Sciatic nerve (tissue), 2 donors: Measurements from ENCODE around the gene CDH13. TPM values are rescaled to one million over a fixed set of nuclear protein-coding genes. Genes with fewer than 3 reads are reported as not detected.

Experiments used
- ATAC-seq: fragments of 200-7000 bp; cut with Tn5 transposase; one replicate; pipeline ENCODE4 v1.9.1; 2020; ENCODE audit warnings: mild to moderate bottlenecking, moderate library complexity
- DNase-seq: peaks from one replicate; pipeline ENCODE4 v3.0.0-alpha.2; 2020; ENCODE audit warnings: low spot score
- intact Hi-C: fragments of 100-400 bp; cut with DNase I; formaldehyde crosslinking; loops from one replicate; pipeline ENCODE4 v1.14.2; 2022
- total RNA-seq: library from RNA; stranded (reverse); fragmentation: NEBNext Ultra II Directional; extraction: Animal tissue kit (Norgen Biotek cat#: 25700); gene quantifications from one replicate; pipeline ENCODE4 v1.2.1, GENCODE V29; 2021
- donor health status: DM: no; HTN: no; CAD: no.
- donor health status: DM: no; HTN: no; CAD: no.

CDH13 gene
- total RNA-seq, 1 donor from 2014 or later = 7.5 TPM

DNA sequence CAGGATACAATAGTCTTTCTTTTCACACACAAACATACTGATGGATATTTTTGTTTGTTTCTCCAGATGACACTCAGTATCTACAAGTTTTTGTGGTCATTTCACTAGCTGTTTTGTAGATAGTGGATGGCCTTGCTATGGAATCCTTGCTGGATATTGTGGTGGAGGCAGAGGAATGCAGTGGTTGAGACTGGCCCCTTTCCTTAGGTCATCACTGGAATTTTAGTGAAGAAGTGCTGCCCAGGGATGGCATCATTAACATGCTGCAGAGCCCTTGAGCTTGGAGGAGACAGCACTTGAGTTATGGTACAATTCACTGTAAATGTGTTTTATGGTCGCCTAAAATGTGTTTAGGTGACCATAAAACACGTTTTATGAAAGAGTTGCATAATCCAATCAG is 725.1 kb downstream of the CDH13 start:
- ATAC-seq (no peak), DNase-seq (no peak)
- intact Hi-C loops = no loop called here

DNA sequence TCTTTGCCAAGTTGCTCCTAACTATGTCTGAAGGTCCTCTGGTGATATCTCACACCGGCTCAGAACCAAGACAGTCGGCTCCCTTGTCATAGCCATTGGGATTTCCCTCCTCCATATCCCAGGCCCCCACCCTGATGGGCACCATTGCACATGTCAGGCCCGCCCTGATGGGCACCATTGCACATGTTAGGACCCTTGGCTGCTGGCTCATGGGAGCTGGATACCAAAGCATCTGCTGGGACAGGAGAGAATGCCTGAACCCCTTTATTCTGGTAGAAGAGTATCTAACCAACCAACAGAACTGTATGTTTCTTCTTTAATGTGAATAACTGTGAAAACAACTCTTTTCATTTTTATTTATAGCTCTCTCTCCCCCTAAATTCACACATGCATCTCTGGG is 726.5 kb downstream of the CDH13 start:
- DNase-seq = no peak
- intact Hi-C loops = no loop called here
- ATAC-seq = no peak

GRCh38 chr16:83354015-83354414 is 727.2 kb downstream of the CDH13 start:
- DNase-seq (no peak), ATAC-seq (no peak)
- intact Hi-C loops = no loop called here

DNA sequence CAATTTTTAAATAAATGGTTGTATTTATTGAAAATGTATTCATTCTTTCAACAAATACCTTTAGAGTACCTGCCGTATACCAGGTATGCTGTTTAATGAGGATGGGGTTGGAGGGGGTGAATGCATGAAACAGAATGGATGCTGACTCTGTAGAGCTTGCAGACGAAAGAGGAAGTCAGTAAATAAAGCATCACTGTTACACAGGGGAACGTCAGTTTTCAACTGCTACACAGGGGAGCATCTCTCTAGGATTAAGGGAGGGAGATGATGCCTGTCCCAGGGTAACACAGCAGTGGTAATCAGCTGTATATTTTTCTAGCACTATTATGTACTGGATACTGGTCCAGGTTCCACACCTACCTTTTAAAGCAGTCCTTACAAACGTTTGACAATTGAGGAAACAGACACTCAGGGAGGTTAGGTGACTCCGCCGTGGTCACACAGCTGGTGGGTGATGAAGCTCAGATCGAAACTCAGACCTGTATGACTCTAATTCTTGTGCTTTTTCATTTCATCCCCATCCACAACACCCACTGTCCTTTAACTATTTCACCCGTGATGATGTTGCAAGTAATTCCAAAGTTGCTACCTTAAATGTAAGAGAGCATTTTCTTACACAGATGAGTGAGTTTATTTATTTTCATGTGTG is 728.9 kb downstream of the CDH13 start:
- intact Hi-C loops = no loop called here
- DNase-seq (no peak), ATAC-seq (no peak)

DNA sequence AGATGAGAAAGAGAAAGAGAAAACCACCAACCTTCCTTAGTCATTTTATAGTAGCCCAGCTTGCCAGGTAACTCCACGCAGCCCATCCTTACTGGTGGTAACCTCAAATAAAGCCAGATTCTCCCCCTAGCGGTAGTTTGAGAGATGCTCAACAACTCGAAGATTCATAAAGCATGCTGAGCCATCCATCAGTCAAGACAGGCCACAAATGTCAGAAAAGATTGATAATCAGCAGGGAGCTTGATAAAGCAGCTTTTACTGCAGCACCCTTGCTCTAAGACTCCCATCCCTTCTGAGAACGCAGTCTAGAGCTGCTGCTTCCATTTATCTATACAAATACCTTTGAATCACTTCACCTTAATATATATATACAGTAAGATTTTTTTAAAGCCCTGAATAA is 729.5 kb downstream of the CDH13 start:
- intact Hi-C loops = no loop called here
- ATAC-seq = no peak
- DNase-seq = no peak

GRCh38 chr16:83356986-83357385 is 730.2 kb downstream of the CDH13 start:
- intact Hi-C loops = no loop called here
- ATAC-seq (no peak), DNase-seq (no peak)

DNA sequence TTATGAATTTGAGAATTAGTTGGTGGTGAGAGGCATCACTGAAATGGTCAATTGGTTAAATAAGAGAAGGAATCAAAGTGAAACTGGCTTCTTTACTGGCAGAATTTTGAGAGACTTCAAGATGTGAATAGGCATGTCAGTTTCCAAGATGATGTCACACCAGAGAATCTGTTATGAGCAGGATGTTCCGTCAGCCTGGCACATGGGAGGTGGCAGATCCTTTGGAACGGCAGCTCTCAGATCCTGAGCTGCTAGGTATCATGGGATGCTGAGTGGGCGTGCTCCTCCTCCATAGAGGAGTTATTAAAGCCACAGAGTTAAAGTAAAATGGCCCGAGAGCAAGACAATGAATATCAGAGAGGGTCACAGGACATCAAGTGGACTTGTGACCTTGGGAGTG is 736.8 kb downstream of the CDH13 start:
- DNase-seq (no peak), ATAC-seq (no peak)
- intact Hi-C loops = no loop called here

DNA sequence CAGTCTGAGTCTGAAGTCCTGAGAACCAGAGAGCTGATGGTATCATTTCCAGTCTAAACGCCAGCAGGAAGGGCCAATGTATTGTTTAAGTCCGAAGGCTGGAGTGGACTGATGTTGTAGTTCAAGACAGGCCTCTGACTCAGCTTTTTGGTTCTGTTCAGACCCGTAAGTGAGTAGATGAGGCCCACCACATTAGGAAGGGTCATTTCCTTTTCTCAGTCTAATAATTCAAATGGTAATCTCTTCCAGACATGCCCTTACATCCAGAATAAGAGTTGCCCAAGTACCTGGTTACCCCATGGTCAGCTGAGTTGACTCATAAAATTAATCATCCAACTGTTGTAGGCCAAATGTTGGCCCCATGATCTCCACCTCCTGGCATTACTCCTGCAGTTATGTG is 738.4 kb downstream of the CDH13 start:
- DNase-seq = no peak
- intact Hi-C loops = loop anchor here (5.0 kb wide), 1 partner anchor 62 kb away; no protein-coding TSS in a partner anchor

GRCh38 chr16:83366228-83366627 is 739.5 kb downstream of the CDH13 start:
- DNase-seq = no peak
- intact Hi-C loops = loop anchor here (5.0 kb wide), 1 partner anchor 61 kb away; no protein-coding TSS in a partner anchor
- ATAC-seq = no peak

More for the DNA sequence above, 738.4 kb downstream of the CDH13 start:
- no peak for ATAC-seq

GRCh38 chr16:83374979-83375378 is 748.2 kb downstream of the CDH13 start:
- intact Hi-C loops = no loop called here
- no peak for DNase-seq
- ATAC-seq = no peak

- intact Hi-C loops = no loop called here
- ATAC-seq (no peak), DNase-seq (no peak)
These were observed 763.0 kb downstream of the CDH13 start for GRCh38 chr16:83389751-83390150.

DNA sequence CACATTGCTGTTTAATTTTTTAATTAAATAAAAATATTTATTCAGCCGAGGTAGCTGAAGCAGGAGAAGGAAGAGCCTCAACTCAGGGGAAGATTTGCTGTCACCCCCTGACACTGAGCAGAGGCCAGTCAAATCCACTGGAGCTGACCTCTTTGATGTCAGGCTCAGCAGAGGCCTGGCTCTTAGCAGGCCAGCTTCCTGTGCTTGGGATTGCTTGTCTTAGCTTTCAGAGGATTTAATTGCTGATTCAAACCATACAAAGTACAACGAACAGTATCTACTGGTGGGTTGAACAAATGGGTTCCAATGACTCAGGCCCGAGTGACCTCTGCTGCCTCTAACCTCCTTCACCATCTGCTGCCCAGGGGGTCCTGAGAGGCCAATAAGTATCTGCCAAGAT is 764.0 kb downstream of the CDH13 start:
- intact Hi-C loops = no loop called here
- DNase-seq = no peak
- no peak for ATAC-seq

DNA sequence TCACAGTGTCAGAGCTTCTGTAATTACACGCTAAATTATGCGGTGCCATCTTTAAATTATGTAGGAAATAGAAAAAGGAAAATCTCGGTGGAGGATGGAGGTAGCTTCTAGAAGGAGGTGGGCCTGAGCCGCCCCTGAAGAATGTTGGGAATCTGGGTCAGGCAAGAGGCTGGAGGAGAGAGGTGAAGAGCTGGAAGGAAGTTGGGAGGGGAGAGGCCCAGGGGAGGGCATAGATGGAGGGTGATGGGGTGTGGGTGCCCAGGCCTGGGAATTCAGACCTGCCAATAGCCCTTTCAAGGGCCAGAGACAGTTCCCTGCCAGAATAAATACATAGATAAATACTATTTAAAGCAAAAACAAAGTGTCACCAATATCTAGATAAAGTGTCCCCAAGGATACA is 766.0 kb downstream of the CDH13 start:
- intact Hi-C loops = no loop called here
- ATAC-seq (no peak), DNase-seq (no peak)

DNA sequence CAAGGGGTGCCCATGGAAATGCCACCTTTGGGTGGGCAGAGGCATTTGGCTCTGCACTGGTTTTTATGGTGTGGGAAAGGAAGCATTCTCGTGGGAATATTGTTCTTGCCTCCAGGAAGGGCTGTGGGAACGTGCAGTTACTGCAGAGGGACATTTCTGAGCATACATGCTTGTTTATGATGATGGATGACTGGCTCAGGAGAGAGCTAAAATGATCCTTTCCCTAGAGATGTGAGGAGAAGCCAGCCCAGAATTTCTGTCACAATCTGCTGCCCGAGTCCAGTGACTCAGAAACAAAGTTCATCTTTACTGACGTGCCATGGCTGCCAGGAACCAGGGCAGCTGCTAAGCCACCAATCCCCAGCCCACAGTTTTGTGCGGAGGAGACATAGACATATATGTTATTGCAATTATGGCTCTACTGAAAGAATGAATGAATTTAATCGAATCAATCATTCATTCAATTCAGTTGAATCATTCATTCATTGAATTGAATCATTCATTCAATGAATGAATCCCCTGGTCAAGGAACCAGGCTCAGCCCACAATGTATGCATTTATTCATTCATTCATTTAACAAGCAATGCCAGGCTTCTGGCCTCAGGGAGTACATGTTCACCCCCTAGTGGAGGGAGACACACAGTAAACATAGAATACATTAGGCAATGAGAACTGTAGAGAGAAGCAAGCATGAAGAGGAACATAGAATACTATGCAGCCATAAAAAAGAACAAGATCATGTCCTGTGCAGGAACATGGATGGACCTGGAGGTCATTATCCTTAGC is 766.6 kb downstream of the CDH13 start:
- ATAC-seq = no peak
- no peak for DNase-seq
- intact Hi-C loops = no loop called here

DNA sequence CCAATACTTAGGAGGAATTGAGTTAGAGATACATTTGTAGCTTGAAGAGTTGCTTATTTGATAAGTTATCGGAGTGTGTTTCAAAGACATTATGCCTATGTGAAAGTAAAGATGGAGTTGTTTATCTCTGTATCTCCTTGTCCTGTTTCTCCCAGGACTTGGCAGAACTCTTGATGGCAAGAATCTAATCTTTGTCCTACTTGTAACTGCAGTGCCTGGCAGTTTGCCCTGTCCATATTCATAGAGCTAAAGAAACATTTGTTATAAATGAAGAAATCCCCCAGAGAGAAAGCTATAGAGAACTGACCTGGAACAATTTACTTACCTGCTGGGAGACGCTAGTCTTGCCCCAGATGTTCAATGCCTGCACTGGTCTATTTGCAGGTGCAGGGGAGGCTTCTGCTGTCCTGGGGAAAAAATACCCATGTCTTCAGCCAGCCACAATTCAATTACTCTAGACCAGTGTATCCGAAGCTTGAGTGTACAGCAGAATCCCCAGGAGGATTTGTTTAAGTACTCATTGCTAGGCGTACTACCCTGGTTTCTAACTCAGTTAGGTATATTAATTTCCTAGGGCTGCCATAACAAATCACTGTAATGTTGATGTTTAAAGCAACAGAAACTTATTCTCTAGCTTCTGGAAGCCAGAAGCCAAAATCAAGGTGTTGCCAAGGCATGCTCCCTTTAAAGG is 771.0 kb downstream of the CDH13 start:
- no peak for ATAC-seq
- intact Hi-C loops = no loop called here

GRCh38 chr16:83400234-83400633 is 773.5 kb downstream of the CDH13 start:
- DNase-seq (no peak), ATAC-seq (no peak)
- intact Hi-C loops = no loop called here

More for the DNA sequence above, 771.0 kb downstream of the CDH13 start:
- no peak for DNase-seq

DNA sequence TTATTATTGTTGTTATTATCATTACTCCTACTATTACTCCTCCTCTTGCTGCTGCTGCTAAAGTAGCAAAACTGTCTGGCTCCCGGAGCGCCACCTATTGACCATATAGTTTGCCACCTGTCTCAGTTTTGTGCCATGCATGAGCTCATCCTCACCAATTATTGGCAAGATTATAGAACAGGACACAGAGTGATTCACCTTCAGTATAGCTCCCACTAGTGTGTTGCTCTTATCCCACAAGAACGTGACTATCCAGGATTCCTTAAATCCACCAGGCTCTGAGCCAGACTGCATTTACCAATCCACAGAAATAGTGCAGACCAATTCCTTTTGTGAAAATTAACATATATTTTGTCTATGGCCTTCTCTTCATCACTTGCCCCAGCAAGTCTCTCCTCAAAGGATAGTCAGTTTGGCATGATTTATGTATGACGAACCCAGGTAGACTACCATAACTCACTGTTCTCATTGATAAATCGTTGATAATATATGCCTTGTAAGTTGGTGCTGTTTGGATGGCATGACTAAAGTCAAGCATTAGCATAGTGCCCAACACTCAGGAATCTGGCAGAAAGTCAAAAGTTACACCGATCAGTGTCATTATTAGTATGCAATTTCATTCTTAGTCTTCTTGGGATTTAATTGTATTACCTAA is 775.5 kb downstream of the CDH13 start:
- DNase-seq = no peak
- intact Hi-C loops = no loop called here

DNA sequence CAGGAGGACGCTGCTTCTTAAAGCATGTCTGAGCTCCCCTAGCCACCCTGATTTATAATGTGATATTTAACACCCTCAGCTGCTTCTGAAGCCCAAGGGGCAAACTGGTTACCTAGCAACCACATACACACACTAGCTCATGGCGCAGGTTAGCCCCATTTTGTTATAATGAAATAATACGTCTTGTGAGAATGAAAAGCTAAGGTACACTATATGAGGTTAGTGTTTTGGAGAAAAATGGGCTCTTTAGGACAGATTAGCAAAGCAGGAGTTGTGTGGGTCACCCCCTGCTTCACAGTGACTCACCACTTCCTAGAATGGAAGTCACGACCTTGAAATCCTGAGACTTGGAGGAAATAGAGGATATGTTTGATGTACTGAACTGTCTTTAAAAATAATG is 776.2 kb downstream of the CDH13 start:
- ATAC-seq = no peak
- no peak for DNase-seq
- intact Hi-C loops = no loop called here

More for the DNA sequence above, 775.5 kb downstream of the CDH13 start:
- ATAC-seq = no peak

GRCh38 chr16:83403761-83404160 is 777.0 kb downstream of the CDH13 start:
- intact Hi-C loops = no loop called here
- ATAC-seq = no peak

GRCh38 chr16:83404261-83404660 is 777.5 kb downstream of the CDH13 start:
- no peak for ATAC-seq
- DNase-seq = no peak
- intact Hi-C loops = no loop called here

More at GRCh38 chr16:83403761-83404160, 777.0 kb downstream of the CDH13 start:
- DNase-seq = no peak
